Measurements from ENCODE around the gene CBLN4. TPM values are rescaled to one million over a fixed set of nuclear protein-coding genes. Genes with fewer than 3 reads are reported as not detected.

CBLN4 gene
- total RNA-seq, 1 donor from 2014 or later, result 0.11 TPM

DNA sequence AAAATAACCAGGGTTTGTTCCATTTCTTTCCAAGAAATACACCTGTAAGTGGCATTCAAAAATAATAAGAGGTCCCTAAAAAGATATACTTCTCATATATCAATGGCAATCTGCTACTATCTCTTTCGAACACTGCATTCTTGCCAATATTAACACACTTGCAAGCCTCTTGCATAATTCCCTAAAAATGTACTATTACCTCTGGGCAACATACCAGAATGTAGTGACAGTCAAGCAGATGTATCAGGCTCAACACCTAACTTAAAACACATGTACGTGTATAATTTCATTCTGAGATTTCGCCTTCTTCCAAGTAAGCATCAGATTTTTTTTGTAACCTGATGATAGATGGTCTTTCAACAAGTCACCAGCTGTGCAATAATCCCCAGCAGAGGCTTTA, 3.4 kb downstream of the CBLN4 start:
- Histone ChIP-seq H3K4me3 (no peak overlapping the region), H3K4me1 (no peaks in the 10 kb centered on the region), H3K36me3 (no peaks in the 10 kb centered on the region), H3K27me3 (peaks cover 10% of the 10 kb centered on the region), H3K9me3 (no peaks in the 10 kb centered on the region), H3K27ac (no peak overlapping the region)
- DNase-seq (ENCODE audit: low spot score in 2 of 2), result no peak
- TF ChIP-seq, protein P1, sequence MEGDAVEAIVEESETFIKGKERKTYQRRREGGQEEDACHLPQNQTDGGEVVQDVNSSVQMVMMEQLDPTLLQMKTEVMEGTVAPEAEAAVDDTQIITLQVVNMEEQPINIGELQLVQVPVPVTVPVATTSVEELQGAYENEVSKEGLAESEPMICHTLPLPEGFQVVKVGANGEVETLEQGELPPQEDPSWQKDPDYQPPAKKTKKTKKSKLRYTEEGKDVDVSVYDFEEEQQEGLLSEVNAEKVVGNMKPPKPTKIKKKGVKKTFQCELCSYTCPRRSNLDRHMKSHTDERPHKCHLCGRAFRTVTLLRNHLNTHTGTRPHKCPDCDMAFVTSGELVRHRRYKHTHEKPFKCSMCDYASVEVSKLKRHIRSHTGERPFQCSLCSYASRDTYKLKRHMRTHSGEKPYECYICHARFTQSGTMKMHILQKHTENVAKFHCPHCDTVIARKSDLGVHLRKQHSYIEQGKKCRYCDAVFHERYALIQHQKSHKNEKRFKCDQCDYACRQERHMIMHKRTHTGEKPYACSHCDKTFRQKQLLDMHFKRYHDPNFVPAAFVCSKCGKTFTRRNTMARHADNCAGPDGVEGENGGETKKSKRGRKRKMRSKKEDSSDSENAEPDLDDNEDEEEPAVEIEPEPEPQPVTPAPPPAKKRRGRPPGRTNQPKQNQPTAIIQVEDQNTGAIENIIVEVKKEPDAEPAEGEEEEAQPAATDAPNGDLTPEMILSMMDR (IDR thresholded peaks at IDR 0.05), result no peak
- intact Hi-C loops (cut with DNase I), result no loop called here

DNA sequence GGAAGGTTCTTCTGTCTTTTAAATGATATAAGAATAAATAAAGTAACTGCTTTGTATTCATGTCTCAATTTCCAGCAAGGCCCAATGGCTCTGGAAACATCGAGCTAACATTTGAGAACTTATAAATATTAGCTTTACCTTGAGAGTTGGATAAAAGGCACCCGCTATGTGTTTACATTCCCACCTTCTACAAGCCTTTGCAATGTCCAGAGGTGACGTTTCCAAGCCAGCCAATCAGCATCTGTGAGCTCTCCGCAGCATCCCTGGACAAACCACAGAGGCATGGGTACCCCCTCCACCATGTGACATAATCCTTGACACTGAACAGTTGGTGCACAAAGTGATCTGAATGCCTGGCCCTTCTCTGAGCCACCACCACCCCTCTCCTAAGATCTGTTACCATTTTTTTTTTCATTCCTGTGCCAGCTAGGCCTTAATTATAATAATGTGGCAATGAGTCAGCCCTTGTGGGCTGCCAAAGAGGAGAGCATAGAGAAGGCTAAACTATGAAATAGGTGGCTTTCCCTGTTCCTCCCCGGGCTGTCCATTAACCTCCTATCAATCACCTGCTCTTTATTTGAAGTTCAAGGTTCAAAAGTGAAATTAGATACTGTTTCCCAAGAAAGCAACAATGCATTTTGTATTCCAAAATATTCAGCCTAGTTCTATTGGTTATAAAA, 4.1 kb downstream of the CBLN4 start:
- DNase-seq (ENCODE audit: low spot score in 2 of 2), result no peak
- Histone ChIP-seq H3K4me3 (no peak overlapping the region), H3K4me1 (no peaks in the 10 kb centered on the region), H3K27me3 (peaks cover 10% of the 10 kb centered on the region), H3K36me3 (no peaks in the 10 kb centered on the region), H3K9me3 (no peaks in the 10 kb centered on the region), H3K27ac (no peak overlapping the region)
- TF ChIP-seq, protein P1 (IDR thresholded peaks at IDR 0.05), result no peak
- intact Hi-C loops (cut with DNase I), result no loop called here

DNA sequence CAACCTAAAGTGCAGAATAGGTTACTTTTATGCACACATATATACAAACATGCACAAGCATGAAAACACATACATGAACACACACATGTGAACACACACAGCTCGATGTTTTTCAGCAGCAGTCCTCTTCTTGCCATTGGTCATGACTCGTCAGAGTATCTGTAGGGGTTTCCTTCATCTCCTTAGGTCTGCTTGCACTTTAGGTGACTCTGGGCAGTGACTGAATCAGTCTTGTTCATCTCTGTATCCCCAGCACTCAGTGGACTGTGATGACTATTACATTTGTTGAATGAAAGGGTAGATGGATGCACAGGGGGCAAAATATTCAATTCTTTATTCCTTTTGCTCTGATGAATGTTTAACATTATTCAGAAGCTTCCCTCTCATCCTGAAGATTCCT, 26.8 kb downstream of the CBLN4 start:
- DNase-seq (ENCODE audit: low spot score in 2 of 2), result no peak
- intact Hi-C loops (cut with DNase I), result no loop called here
- no peaks in the 10 kb centered on the region for H3K9me3 ChIP-seq
- no peaks in the 10 kb centered on the region for H3K4me1 ChIP-seq
- TF ChIP-seq, protein P1 (IDR thresholded peaks at IDR 0.05), result no peak
- no peak overlapping the region for H3K27ac ChIP-seq
- no peak overlapping the region for H3K4me3 ChIP-seq
- H3K36me3 ChIP-seq, result no peaks in the 10 kb centered on the region
- H3K27me3 ChIP-seq, result no peaks in the 10 kb centered on the region

DNA sequence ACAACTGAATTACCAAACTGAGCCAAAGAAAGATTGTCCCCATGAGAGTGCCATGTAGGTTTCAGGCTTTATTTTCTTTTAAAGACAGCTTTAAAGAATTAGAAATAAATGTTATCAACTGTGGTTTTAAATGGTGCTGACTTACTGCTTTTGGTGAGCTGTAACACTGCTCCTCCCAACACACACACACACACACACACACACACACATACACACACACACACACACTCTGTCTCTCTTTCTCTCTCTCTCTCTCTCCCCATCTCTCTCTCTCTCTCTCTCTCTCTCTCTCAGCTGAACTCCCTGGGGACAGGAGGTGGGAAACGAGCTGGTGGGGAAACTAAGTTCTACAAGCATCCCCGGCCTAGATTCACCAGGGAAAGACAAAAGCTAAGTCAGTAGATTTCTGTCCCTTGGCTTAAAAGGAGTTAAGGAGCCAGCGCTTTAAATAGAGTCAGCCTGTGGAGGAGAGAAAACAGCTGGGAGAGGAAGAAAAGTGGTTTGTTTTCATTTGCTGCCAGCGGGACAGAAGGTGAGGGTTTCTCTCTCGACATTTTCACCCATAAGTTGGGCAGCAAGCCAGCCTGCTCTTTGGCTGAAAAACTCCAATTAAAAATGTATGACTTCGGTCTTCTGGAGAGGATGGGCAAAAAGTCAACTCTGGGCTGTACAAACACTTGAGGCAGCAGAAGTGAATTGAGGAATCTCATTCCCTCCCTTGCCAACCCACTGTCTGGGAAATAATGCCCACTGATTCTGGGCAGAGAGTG, 27.4 kb downstream of the CBLN4 start:
- Histone ChIP-seq H3K27me3 (no peaks in the 10 kb centered on the region), H3K9me3 (no peaks in the 10 kb centered on the region), H3K36me3 (no peaks in the 10 kb centered on the region), H3K4me1 (no peaks in the 10 kb centered on the region), H3K27ac (no peak overlapping the region), H3K4me3 (no peak overlapping the region)
- TF ChIP-seq, protein P1 (IDR thresholded peaks at IDR 0.05), result no peak
- intact Hi-C loops (cut with DNase I), result no loop called here
- no peak for DNase-seq (ENCODE audit: low spot score in 2 of 2)

DNA sequence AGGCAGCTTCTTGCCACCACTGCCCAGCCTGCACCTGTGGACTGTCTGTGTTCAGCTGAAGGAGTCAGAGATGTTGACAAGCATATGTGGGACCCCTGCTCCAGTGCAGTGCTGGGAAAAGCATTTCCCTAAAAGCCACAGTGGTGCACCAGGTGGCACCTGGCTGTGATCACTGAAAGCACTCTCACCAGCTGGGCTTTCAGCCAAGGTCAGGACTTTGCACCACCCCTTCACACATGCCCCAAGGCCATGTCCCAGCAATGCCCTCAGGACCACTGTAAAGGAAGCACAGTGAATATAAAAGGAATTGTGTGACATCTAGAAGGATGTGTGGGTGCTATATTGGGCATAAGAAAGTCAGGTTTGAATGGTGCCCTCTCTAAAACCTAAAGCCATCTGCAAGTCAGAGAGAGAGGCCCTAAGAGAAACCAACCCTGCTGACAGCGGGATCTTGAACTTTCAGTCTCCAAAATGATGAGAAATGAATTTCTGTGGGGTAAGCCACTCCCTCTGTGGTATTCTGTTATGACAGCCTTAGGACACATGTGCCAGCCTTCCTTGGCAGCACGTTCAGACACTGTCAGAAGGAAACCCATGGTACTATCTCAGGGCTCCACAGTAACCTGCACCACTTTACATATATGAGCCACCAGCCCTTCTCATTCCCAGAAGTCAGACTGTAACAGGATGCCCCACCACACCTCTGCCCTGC, 30.7 kb downstream of the CBLN4 start:
- H3K9me3 ChIP-seq, result no peaks in the 10 kb centered on the region
- H3K27me3 ChIP-seq, result no peaks in the 10 kb centered on the region
- no peaks in the 10 kb centered on the region for H3K4me1 ChIP-seq
- no peak overlapping the region for H3K27ac ChIP-seq
- intact Hi-C loops (cut with DNase I), result no loop called here
- DNase-seq (ENCODE audit: low spot score in 2 of 2), result no peak
- H3K4me3 ChIP-seq, result no peak overlapping the region
- TF ChIP-seq, protein P1 (IDR thresholded peaks at IDR 0.05), result no peak
- H3K36me3 ChIP-seq, result no peaks in the 10 kb centered on the region

Measured in ascending aorta (tissue), 2 donors.